ENCODE results near the gene PTPRO.

PTPRO gene

GRCh38 chr12:15453613-15454012 lies 131.3 kb downstream of the PTPRO start:
- Mint-ChIP-seq H3K27me3 (peaks cover 2% of the 10 kb centered on the region), H3K9me3 (ENCODE audit: low read depth) (peaks cover 24% of the 10 kb centered on the region), H3K27ac (no peak overlapping the region), H3K4me3 (no peak overlapping the region), H3K4me1 (ENCODE audit: low read depth) (peaks cover 2% of the 10 kb centered on the region), H3K36me3 (no peaks in the 10 kb centered on the region)

DNA sequence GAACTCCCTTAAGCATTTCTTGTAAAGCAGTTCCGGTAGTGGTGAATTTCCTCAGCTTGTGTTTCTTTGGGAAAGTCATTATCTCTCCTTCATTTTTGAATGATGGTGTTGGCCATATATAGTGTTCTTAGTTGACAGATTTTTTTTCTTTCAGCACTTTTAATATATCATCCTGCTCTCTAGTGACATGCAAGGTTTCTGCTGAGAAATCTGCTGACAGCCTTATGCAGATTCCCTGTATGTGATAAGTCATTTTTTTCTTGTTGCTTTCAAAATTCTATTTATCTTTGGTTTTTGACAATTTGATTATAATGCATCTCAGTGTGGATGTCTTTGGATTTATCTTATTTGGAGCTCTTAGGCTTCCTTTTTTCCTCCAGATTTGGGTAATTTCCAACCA lies 135.7 kb downstream of the PTPRO start:
- H3K4me3 Mint-ChIP-seq = no peak overlapping the region
- H3K36me3 Mint-ChIP-seq = no peaks in the 10 kb centered on the region
- H3K4me1 Mint-ChIP-seq (ENCODE audit: low read depth) = peaks cover 2% of the 10 kb centered on the region
- peaks cover 1% of the 10 kb centered on the region for H3K27me3 Mint-ChIP-seq
- H3K9me3 Mint-ChIP-seq (ENCODE audit: low read depth) = peaks cover 20% of the 10 kb centered on the region
- no peak overlapping the region for H3K27ac Mint-ChIP-seq

GRCh38 chr12:15468911-15469310 lies 146.6 kb downstream of the PTPRO start:
- Mint-ChIP-seq H3K27ac (no peak overlapping the region), H3K4me3 (no peak overlapping the region), H3K27me3 (peaks cover 13% of the 10 kb centered on the region), H3K4me1 (ENCODE audit: low read depth) (no peaks in the 10 kb centered on the region), H3K9me3 (ENCODE audit: low read depth) (no peaks in the 10 kb centered on the region), H3K36me3 (no peaks in the 10 kb centered on the region)

DNA sequence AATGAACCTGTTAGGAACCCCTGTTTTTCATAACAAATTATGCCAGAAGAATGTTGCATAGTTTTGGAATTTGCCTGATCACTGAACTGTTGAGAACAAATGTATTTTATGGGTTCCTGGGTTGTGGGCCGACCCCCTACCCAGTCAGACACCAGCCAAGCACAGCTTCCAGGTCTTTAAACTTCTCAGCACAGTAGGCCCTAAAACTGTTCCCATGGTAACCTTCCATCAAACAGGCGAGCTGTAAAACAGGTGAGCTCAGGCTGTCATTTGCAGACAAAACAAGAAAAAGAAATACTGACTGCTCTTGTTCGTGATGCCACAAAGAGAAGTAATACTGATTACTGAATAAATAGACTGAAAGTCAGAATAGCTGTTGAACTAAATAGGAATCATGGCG lies 147.0 kb downstream of the PTPRO start:
- Mint-ChIP-seq H3K27me3 (peaks cover 11% of the 10 kb centered on the region), H3K4me1 (ENCODE audit: low read depth) (no peaks in the 10 kb centered on the region), H3K4me3 (no peak overlapping the region), H3K9me3 (ENCODE audit: low read depth) (no peaks in the 10 kb centered on the region), H3K36me3 (no peaks in the 10 kb centered on the region), H3K27ac (no peak overlapping the region)

GRCh38 chr12:15472036-15472435 lies 149.7 kb downstream of the PTPRO start:
- H3K4me1 Mint-ChIP-seq (ENCODE audit: low read depth) = no peaks in the 10 kb centered on the region
- no peak overlapping the region for H3K4me3 Mint-ChIP-seq
- H3K27me3 Mint-ChIP-seq = peaks cover 10% of the 10 kb centered on the region
- no peaks in the 10 kb centered on the region for H3K36me3 Mint-ChIP-seq
- no peak overlapping the region for H3K27ac Mint-ChIP-seq
- H3K9me3 Mint-ChIP-seq (ENCODE audit: low read depth) = no peaks in the 10 kb centered on the region

DNA sequence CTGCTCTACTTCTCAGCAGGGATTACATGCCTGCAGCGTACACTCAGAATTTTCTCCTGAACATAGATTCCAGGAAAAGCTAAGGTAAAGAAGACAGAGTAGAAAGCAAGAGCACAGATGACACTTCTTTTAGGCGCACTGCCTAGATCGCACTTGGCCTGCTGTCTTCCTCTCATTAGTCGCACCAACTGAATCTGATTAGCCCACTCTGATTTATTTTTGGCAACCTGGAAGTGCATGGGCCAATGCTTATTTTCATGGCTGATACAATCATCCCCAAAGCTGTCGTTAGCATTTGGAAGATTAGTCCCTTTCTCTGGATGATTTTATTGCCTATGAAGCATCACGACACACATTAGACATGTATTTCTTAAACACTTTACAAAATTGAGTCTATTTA lies 152.5 kb downstream of the PTPRO start:
- H3K9me3 Mint-ChIP-seq (ENCODE audit: low read depth) = no peaks in the 10 kb centered on the region
- H3K36me3 Mint-ChIP-seq = no peaks in the 10 kb centered on the region

GRCh38 chr12:15477761-15478160 lies 155.5 kb downstream of the PTPRO start:
- no peak overlapping the region for H3K4me3 Mint-ChIP-seq
- no peaks in the 10 kb centered on the region for H3K36me3 Mint-ChIP-seq
- H3K9me3 Mint-ChIP-seq (ENCODE audit: low read depth) = no peaks in the 10 kb centered on the region
- H3K4me1 Mint-ChIP-seq (ENCODE audit: low read depth) = no peaks in the 10 kb centered on the region
- peaks cover 9% of the 10 kb centered on the region for H3K27me3 Mint-ChIP-seq
- no peak overlapping the region for H3K27ac Mint-ChIP-seq

More for the DNA sequence above, 152.5 kb downstream of the PTPRO start:
- Mint-ChIP-seq H3K27me3 (peaks cover 8% of the 10 kb centered on the region), H3K4me1 (ENCODE audit: low read depth) (no peaks in the 10 kb centered on the region), H3K4me3 (no peak overlapping the region), H3K27ac (no peak overlapping the region)

DNA sequence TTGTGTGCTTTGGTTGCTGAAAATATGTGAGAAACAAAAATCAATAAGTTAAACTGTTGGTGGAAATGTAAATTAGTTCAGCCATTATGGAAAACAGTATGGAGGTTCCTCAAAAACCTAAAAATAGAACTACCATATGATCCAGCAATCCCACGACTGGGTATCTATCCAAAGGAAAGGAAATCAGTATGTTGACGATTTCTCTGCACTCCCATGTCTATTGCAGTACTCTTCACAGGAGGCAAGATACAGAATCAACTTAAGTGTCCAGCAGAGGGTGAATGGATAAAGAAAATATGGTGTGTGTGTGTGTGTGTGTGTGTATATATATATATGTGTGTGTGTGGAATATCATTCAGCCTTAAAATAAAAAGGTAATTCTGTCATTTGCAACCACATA lies 159.5 kb downstream of the PTPRO start:
- Mint-ChIP-seq H3K4me1 (ENCODE audit: low read depth) (no peaks in the 10 kb centered on the region), H3K4me3 (no peak overlapping the region), H3K9me3 (ENCODE audit: low read depth) (no peaks in the 10 kb centered on the region), H3K27ac (no peak overlapping the region), H3K36me3 (no peaks in the 10 kb centered on the region), H3K27me3 (peaks cover 18% of the 10 kb centered on the region)

GRCh38 chr12:15485466-15485865 lies 163.2 kb downstream of the PTPRO start:
- Mint-ChIP-seq H3K36me3 (no peaks in the 10 kb centered on the region), H3K27me3 (peaks cover 27% of the 10 kb centered on the region)

GRCh38 chr12:15486859-15487258 lies 164.6 kb downstream of the PTPRO start:
- Mint-ChIP-seq H3K4me3 (no peak overlapping the region), H3K4me1 (ENCODE audit: low read depth) (no peaks in the 10 kb centered on the region), H3K9me3 (ENCODE audit: low read depth) (no peaks in the 10 kb centered on the region), H3K27me3 (peaks cover 27% of the 10 kb centered on the region), H3K27ac (no peak overlapping the region), H3K36me3 (no peaks in the 10 kb centered on the region)

More at GRCh38 chr12:15485466-15485865, 163.2 kb downstream of the PTPRO start:
- Mint-ChIP-seq H3K4me1 (ENCODE audit: low read depth) (no peaks in the 10 kb centered on the region), H3K27ac (no peak overlapping the region), H3K4me3 (no peak overlapping the region), H3K9me3 (ENCODE audit: low read depth) (no peaks in the 10 kb centered on the region)

DNA sequence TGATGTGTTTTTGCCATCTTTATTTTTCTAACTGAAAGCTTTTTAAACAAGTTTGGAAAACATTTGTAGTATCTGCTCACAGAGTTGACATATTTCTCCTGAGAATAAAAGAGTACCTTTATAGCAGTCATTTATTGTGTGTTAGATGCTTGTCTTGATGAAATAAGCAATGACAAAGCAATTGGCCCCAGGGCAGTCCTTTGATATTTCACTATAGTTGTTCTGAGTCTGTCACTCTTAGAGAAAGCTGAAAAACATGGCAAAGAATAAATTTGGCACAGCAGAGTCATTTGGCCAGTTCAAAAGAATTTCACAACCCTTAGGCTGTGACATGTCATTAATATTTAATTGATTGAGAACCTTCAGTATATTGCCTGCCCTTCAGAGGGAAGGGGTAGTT lies 166.2 kb downstream of the PTPRO start:
- H3K4me1 Mint-ChIP-seq (ENCODE audit: low read depth) = no peaks in the 10 kb centered on the region
- H3K36me3 Mint-ChIP-seq = no peaks in the 10 kb centered on the region
- no peak overlapping the region for H3K4me3 Mint-ChIP-seq
- peaks cover 27% of the 10 kb centered on the region for H3K27me3 Mint-ChIP-seq
- no peak overlapping the region for H3K27ac Mint-ChIP-seq
- H3K9me3 Mint-ChIP-seq (ENCODE audit: low read depth) = peaks cover 7% of the 10 kb centered on the region

- Mint-ChIP-seq H3K9me3 (ENCODE audit: low read depth) (peaks cover 7% of the 10 kb centered on the region), H3K36me3 (no peaks in the 10 kb centered on the region), H3K27ac (no peak overlapping the region), H3K27me3 (peaks cover 14% of the 10 kb centered on the region), H3K4me1 (ENCODE audit: low read depth) (no peaks in the 10 kb centered on the region), H3K4me3 (no peak overlapping the region)
Measured at GRCh38 chr12:15494329-15495046, 172.2 kb downstream of the PTPRO start.

GRCh38 chr12:15495746-15496145 lies 173.4 kb downstream of the PTPRO start:
- Mint-ChIP-seq H3K27ac (no peak overlapping the region), H3K4me3 (no peak overlapping the region), H3K4me1 (ENCODE audit: low read depth) (no peaks in the 10 kb centered on the region), H3K9me3 (ENCODE audit: low read depth) (peaks cover 7% of the 10 kb centered on the region), H3K36me3 (no peaks in the 10 kb centered on the region), H3K27me3 (peaks cover 13% of the 10 kb centered on the region)

GRCh38 chr12:15496738-15497137 lies 174.4 kb downstream of the PTPRO start:
- Mint-ChIP-seq H3K27ac (no peak overlapping the region), H3K4me3 (no peak overlapping the region), H3K4me1 (ENCODE audit: low read depth) (no peaks in the 10 kb centered on the region), H3K9me3 (ENCODE audit: low read depth) (peaks cover 7% of the 10 kb centered on the region), H3K27me3 (peaks cover 10% of the 10 kb centered on the region), H3K36me3 (no peaks in the 10 kb centered on the region)

DNA sequence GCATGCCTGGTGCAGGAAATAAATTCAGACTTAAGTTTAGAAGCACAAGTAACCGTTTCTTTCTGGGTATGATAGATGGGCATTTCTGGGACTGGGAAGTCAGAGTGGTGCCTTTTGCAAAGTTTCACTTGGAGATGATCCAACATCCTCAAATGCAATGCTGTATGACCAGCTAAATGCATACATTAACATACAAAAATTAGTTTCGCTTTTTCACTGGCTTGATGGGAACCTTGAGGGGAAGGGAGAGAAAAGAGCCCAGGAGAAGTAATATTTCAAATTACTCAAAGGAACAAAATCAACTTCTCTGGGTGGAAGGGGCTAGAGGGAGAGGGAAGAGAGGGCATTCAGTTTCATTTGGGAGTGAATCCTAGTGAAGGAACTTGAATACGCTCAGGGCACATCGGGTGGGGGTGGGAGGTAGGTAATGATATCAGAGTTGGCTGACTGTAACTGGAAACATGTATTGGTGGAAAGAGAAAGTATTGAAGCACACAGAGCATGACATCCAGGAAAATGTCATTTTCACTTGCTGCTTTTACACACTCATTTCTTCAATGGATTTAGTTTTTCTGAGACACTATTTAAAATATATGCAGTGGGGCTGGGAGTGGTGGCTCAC lies 175.5 kb downstream of the PTPRO start:
- no peak overlapping the region for H3K27ac Mint-ChIP-seq
- H3K4me3 Mint-ChIP-seq = no peak overlapping the region
- peaks cover 4% of the 10 kb centered on the region for H3K9me3 Mint-ChIP-seq (ENCODE audit: low read depth)
- H3K27me3 Mint-ChIP-seq = peaks cover 10% of the 10 kb centered on the region
- H3K36me3 Mint-ChIP-seq = no peaks in the 10 kb centered on the region
- H3K4me1 Mint-ChIP-seq (ENCODE audit: low read depth) = no peaks in the 10 kb centered on the region

DNA sequence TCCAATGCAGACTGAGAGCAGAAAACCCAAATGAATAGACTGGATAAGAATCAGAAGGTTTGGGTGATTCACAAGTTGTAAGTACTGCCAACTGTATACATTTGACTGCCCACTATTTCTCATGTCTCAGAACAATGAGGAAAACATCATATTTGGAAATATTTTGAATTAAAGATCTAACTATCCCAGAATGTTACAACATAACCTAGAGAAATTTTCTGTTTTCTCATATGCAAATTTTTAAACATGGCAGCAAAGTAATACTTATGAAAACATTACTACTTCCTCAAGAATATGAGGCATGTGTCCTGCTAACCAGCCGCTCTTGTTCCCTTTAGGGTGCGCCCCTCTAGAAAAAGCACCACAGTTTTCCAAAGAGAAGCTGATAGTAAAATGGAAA lies 179.9 kb downstream of the PTPRO start:
- Mint-ChIP-seq H3K36me3 (no peaks in the 10 kb centered on the region), H3K4me3 (no peak overlapping the region), H3K27ac (no peak overlapping the region), H3K27me3 (peaks cover 10% of the 10 kb centered on the region), H3K9me3 (ENCODE audit: low read depth) (no peaks in the 10 kb centered on the region), H3K4me1 (ENCODE audit: low read depth) (no peaks in the 10 kb centered on the region)
